Cardiac muscle cell (in vitro differentiated cells and primary cell): ENCODE measurements around the gene MAP4K3. TPM values are rescaled to one million over a fixed set of nuclear protein-coding genes. Genes with fewer than 3 reads are reported as not detected.

Source experiments
- DNase-seq, 2 donors: peaks; one replicate each; pipeline versions ENCODE4 v3.0.0 to v3.0.0-alpha.2; 2010 to 2017; ENCODE audit warnings: low read depth in 1 of 2, low spot score in 1 of 2
- H3K27ac ChIP-seq: fragments of 200-600 bp; sonication (generic); 2 replicates; pipeline ENCODE4 v1.5.1; 2016
- H3K27me3 ChIP-seq: fragments of 200-600 bp; sonication (generic); 2 replicates; pipeline ENCODE4 v1.6.0; 2016; ENCODE audit warnings: control low read depth
- H3K36me3 ChIP-seq: fragments of 200-600 bp; sonication (generic); 2 replicates; pipeline ENCODE4 v1.5.1; 2016; ENCODE audit warnings: control low read depth
- H3K4me1 ChIP-seq: fragments of 200-600 bp; sonication (generic); 2 replicates; pipeline ENCODE4 v1.8.1; 2017; ENCODE audit warnings: low read depth, mild to moderate bottlenecking, mixed run types
- H3K4me3 ChIP-seq: fragments of 200-600 bp; sonication (generic); 2 replicates; pipeline ENCODE4 v1.5.1; 2016; ENCODE audit warnings: mild to moderate bottlenecking
- H3K9me3 ChIP-seq: fragments of 200-600 bp; sonication (generic); 2 replicates; pipeline ENCODE4 v1.5.1; 2017; ENCODE audit warnings: low read depth, mild to moderate bottlenecking, control low read depth
- polyA plus RNA-seq: library from polyadenylated mRNA; unstranded; fragments of >200 nt; fragmentation: Nextera tagmentation; extraction: Ambion mirVana; gene quantifications from 2 replicates; pipeline ENCODE4 v1.2.1, GENCODE V29; 2016
- total RNA-seq: library from RNA; depleted of rRNA; stranded (reverse); fragments of >200 nt; gene quantifications from 2 replicates; pipeline ENCODE4 v1.2.3, GENCODE V29; 2016
- TF ChIP-seq, protein P1 (sequence below): IDR thresholded peaks from 2 replicates; pipeline ENCODE4 v1.5.1; 2012; ENCODE audit warnings: low read depth, mild to moderate bottlenecking, low read length

MAP4K3 gene
- total and polyA plus RNA-seq, 2 experiments from 2014 or later = 34.6 to 56.7 TPM

- H3K36me3 ChIP-seq = peaks cover 6% of the 10 kb centered on the region
- peak overlapping the region; percentile 17 for H3K27ac ChIP-seq
- no peaks in the 10 kb centered on the region for H3K27me3 ChIP-seq
- no peak for DNase-seq
- no peak overlapping the region for H3K4me3 ChIP-seq
- no peaks in the 10 kb centered on the region for H3K9me3 ChIP-seq
- no peaks in the 10 kb centered on the region for H3K4me1 ChIP-seq
- TF ChIP-seq, protein P1, sequence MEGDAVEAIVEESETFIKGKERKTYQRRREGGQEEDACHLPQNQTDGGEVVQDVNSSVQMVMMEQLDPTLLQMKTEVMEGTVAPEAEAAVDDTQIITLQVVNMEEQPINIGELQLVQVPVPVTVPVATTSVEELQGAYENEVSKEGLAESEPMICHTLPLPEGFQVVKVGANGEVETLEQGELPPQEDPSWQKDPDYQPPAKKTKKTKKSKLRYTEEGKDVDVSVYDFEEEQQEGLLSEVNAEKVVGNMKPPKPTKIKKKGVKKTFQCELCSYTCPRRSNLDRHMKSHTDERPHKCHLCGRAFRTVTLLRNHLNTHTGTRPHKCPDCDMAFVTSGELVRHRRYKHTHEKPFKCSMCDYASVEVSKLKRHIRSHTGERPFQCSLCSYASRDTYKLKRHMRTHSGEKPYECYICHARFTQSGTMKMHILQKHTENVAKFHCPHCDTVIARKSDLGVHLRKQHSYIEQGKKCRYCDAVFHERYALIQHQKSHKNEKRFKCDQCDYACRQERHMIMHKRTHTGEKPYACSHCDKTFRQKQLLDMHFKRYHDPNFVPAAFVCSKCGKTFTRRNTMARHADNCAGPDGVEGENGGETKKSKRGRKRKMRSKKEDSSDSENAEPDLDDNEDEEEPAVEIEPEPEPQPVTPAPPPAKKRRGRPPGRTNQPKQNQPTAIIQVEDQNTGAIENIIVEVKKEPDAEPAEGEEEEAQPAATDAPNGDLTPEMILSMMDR = no peak
Measured at GRCh38 chr2:39306626-39307025, 130.5 kb downstream of the MAP4K3 start.

DNA sequence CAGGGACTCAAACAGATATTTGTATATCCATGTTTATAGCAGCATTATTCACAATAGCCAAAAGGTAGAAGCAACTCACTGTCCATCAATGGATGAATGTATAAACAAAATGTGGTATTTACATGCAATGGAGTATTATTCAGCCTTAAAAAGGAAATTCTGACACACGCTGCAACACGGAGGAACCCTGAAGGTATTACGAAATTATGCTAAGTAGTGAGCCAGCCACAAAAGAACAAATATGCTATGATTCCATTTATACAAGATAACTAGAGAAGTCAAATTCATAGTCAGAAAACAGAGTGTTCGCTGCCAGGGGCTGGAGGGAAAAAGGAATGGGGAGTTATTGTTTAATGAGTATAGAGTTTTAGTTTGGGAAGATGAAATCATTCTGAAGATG is 132.4 kb downstream of the MAP4K3 start:
- TF ChIP-seq, protein P1 = no peak
- no peaks in the 10 kb centered on the region for H3K4me1 ChIP-seq
- DNase-seq = peak in 1 of 2 donors; percentile 18
- H3K27ac ChIP-seq = no peak overlapping the region
- H3K9me3 ChIP-seq = no peaks in the 10 kb centered on the region
- H3K27me3 ChIP-seq = no peaks in the 10 kb centered on the region
- H3K36me3 ChIP-seq = peaks cover 6% of the 10 kb centered on the region
- H3K4me3 ChIP-seq = no peak overlapping the region

DNA sequence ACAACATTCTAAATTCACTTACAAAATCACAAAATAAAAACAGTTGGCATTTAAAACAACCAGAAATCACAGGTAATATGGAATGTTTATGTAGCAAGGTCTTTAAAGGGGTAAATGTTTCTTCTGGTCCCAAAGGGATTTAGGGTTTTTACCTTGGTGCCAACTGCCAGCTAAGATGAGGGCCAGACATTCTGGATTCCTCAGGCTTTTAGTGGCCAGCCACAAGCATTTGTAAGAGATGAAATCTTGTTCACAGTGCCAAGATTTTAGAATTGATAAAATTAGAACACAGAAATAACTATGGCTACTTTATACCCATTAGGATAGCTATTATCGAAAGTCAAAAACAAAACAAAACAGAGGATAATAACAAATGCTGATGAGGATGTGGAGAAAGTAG is 132.9 kb downstream of the MAP4K3 start:
- Histone ChIP-seq H3K4me3 (no peak overlapping the region), H3K27me3 (no peaks in the 10 kb centered on the region), H3K36me3 (peaks cover 9% of the 10 kb centered on the region), H3K27ac (no peak overlapping the region), H3K4me1 (no peaks in the 10 kb centered on the region), H3K9me3 (no peaks in the 10 kb centered on the region)
- DNase-seq = peak in 1 of 2 donors; percentile 33
- TF ChIP-seq, protein P1 = no peak

- Histone ChIP-seq H3K9me3 (no peaks in the 10 kb centered on the region), H3K27me3 (no peaks in the 10 kb centered on the region), H3K36me3 (peaks cover 12% of the 10 kb centered on the region), H3K27ac (no peak overlapping the region), H3K4me1 (no peaks in the 10 kb centered on the region), H3K4me3 (no peak overlapping the region)
- TF ChIP-seq, protein P1 = no peak
- DNase-seq = no peak
Measured at GRCh38 chr2:39301352-39301751, 135.7 kb downstream of the MAP4K3 start.

DNA sequence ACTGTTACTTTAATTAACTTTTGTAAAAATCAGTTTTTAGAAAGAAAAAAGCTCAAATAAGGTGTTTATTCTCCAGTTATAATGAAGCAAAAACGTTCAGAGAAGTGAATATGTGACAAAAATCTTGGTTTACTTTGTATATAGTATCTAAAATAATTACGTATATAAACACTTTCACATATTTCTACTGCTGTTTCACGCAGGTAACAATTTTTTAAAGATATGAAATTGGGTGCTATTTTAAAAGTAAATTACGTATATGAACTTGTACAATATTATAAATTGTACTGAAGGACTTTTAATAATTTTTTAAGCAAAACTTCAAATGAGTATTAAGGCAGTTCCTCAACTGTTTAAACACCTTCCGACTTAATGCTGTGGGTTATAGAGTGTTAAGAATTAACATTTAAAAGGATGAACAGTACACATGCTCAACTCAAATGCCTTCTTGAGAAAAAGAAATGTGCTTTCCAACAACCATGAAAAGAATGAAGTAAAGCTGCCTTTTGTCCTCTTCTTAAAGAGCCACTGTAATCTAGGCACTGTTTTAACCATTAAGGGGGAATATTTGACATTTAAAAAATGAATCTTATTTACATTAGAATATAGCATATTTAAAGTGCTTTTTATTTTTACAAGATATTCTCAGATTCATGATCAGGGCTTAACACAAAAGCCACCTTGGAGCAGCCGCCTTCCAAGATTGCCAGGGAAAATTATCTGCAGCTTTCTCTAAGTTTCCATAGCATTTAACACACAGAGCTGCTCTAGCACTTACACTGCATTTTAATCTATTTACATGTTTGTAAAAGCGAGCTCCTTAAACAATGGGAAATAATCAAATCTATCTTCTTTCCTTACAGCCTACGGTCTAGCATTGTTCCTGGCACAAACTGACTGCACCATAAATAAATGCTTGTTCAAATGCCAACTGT is 136.8 kb downstream of the MAP4K3 start:
- Histone ChIP-seq H3K4me3 (no peak overlapping the region), H3K27ac (no peak overlapping the region), H3K9me3 (no peaks in the 10 kb centered on the region), H3K27me3 (no peaks in the 10 kb centered on the region), H3K36me3 (peaks cover 12% of the 10 kb centered on the region), H3K4me1 (no peaks in the 10 kb centered on the region)
- TF ChIP-seq, protein P1 = no peak
- DNase-seq = no peak
